Measurements from ENCODE around the gene NTN4.

GRCh38 chr12:95760371-95760770 is 30.2 kb downstream of the NTN4 start:
- TF ChIP-seq POLR2A (IDR thresholded peaks at IDR 0.05) (no peak), CTCF (IDR thresholded peaks at IDR 0.05) (no peak)
